ENCODE data around the gene OSM.

DNA sequence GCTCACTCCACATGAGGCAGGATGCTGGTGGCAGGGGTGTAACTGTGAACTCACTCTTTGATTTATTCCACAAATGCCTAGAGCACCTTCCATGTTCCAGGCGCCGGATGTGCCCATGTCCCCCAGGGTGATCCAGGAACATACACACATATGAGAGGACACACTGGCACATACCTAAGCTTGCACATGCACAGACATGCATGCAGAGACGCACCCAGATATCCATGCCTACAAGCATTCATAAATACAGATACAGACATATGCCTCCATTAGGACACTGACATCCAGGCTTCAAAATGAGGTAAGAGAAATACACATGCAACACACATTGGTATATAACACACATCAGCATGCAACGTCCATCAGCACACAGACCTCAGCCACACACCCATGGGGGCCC lies 4.5 kb downstream of the OSM start:
- TF ChIP-seq, protein P1, sequence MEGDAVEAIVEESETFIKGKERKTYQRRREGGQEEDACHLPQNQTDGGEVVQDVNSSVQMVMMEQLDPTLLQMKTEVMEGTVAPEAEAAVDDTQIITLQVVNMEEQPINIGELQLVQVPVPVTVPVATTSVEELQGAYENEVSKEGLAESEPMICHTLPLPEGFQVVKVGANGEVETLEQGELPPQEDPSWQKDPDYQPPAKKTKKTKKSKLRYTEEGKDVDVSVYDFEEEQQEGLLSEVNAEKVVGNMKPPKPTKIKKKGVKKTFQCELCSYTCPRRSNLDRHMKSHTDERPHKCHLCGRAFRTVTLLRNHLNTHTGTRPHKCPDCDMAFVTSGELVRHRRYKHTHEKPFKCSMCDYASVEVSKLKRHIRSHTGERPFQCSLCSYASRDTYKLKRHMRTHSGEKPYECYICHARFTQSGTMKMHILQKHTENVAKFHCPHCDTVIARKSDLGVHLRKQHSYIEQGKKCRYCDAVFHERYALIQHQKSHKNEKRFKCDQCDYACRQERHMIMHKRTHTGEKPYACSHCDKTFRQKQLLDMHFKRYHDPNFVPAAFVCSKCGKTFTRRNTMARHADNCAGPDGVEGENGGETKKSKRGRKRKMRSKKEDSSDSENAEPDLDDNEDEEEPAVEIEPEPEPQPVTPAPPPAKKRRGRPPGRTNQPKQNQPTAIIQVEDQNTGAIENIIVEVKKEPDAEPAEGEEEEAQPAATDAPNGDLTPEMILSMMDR (IDR thresholded peaks at IDR 0.05; ENCODE audit: low read depth, low read length), result no peak
- no peak for TF ChIP-seq EZH2phosphoT487 (IDR thresholded peaks at IDR 0.05; ENCODE audit: low read depth)

Data from OCI-LY3 (cell line).